Measurements from ENCODE around the gene MYOM3.

DNA sequence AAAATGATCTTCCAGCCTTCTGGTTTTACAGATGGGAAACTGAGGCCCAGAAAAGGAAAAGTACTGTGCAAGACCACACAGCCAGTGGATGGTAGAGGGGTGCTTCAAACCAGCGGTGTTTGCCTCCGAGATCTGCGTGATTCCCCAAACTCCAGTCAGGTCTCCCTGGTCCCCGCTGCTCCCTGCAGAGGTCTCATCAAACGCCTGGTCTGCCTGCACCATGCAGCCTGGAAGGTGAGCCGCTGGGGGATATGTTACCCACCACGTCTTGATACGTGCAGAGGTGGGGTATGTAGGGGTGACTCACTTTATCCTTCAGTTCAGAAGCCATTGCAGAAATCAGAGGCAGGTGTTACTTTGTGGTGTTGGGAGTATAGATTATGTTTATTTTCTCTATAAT lies 56.3 kb downstream of the MYOM3 start:
- TF ChIP-seq, protein P1, sequence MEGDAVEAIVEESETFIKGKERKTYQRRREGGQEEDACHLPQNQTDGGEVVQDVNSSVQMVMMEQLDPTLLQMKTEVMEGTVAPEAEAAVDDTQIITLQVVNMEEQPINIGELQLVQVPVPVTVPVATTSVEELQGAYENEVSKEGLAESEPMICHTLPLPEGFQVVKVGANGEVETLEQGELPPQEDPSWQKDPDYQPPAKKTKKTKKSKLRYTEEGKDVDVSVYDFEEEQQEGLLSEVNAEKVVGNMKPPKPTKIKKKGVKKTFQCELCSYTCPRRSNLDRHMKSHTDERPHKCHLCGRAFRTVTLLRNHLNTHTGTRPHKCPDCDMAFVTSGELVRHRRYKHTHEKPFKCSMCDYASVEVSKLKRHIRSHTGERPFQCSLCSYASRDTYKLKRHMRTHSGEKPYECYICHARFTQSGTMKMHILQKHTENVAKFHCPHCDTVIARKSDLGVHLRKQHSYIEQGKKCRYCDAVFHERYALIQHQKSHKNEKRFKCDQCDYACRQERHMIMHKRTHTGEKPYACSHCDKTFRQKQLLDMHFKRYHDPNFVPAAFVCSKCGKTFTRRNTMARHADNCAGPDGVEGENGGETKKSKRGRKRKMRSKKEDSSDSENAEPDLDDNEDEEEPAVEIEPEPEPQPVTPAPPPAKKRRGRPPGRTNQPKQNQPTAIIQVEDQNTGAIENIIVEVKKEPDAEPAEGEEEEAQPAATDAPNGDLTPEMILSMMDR (conservative IDR thresholded peaks at IDR 0.05; ENCODE audit: low read depth, low read length): no peak
- no peak for TF ChIP-seq EZH2 (IDR thresholded peaks at IDR 0.05; ENCODE audit: borderline replicate concordance, low read depth, low read length, poor library complexity, severe bottlenecking)

Measured in A673 (cell line).